ENCODE measurements around the gene LRRC8B. TPM values are rescaled to one million over a fixed set of nuclear protein-coding genes. Genes with fewer than 3 reads are reported as not detected.

Gene LRRC8B
- total RNA-seq, 1 donor from 2014 or later = 19.1 TPM

- Mint-ChIP-seq H3K4me3 (peak overlapping the region; percentile 35), H3K27ac (peak overlapping the region; percentile 72), H3K36me3 (ENCODE audit: low read depth) (no peaks in the 10 kb centered on the region), H3K27me3 (no peaks in the 10 kb centered on the region), H3K9me3 (no peaks in the 10 kb centered on the region), H3K4me1 (peaks cover 60% of the 10 kb centered on the region)
- ChIA-PET CTCF (interaction anchor here (1.0 to 1.7 kb wide), 3 partner anchors 10 to 124 kb away, joined by 3 to 8 read pairs (median 3); no protein-coding TSS in a partner anchor), POLR2A (no interaction called here)
- ATAC-seq (ENCODE audit: low read depth) = peak; percentile 16
- intact Hi-C loops (cut with micrococcal nuclease) = no loop called here
- no peak for TF ChIP-seq CTCF (IDR thresholded peaks at IDR 0.05)
- DNase-seq = no peak
Observed at GRCh38 chr1:89607586-89608318, 83.1 kb downstream of the LRRC8B start.

- no peak for TF ChIP-seq CTCF (IDR thresholded peaks at IDR 0.05)
- DNase-seq = no peak
- H3K27ac Mint-ChIP-seq = peak overlapping the region; percentile 70
Observed at GRCh38 chr1:89608319-89608983, 83.8 kb downstream of the LRRC8B start.

GRCh38 chr1:89608984-89609725 lies 84.5 kb downstream of the LRRC8B start:
- peak overlapping the region; percentile 32 for H3K4me3 Mint-ChIP-seq
- H3K9me3 Mint-ChIP-seq = no peaks in the 10 kb centered on the region
- CTCF ChIA-PET = interaction anchor here (1.1 to 1.7 kb wide), 3 partner anchors 12 to 154 kb away, joined by 3 to 9 read pairs (median 8); partner anchors contain the start of gene LRRC8C
- ATAC-seq (ENCODE audit: low read depth) (no peak), DNase-seq (no peak)
- no peak overlapping the region for H3K27ac Mint-ChIP-seq
- intact Hi-C loops (cut with micrococcal nuclease) = no loop called here
- POLR2A ChIA-PET = no interaction called here
- H3K27me3 Mint-ChIP-seq = no peaks in the 10 kb centered on the region
- peaks cover 60% of the 10 kb centered on the region for H3K4me1 Mint-ChIP-seq
- no peak for TF ChIP-seq CTCF (IDR thresholded peaks at IDR 0.05)
- H3K36me3 Mint-ChIP-seq (ENCODE audit: low read depth) = no peaks in the 10 kb centered on the region

More at GRCh38 chr1:89608319-89608983, 83.8 kb downstream of the LRRC8B start:
- CTCF ChIA-PET = interaction anchor here (1.0 to 1.7 kb wide), 5 partner anchors 11 to 154 kb away, joined by 3 to 9 read pairs (median 3); partner anchors contain the start of gene LRRC8C
- no peaks in the 10 kb centered on the region for H3K9me3 Mint-ChIP-seq
- H3K4me1 Mint-ChIP-seq = peaks cover 60% of the 10 kb centered on the region
- H3K4me3 Mint-ChIP-seq = peak overlapping the region; percentile 6
- POLR2A ChIA-PET = no interaction called here
- ATAC-seq (ENCODE audit: low read depth) = peak; percentile 22
- H3K36me3 Mint-ChIP-seq (ENCODE audit: low read depth) = no peaks in the 10 kb centered on the region
- intact Hi-C loops (cut with micrococcal nuclease) = no loop called here
- no peaks in the 10 kb centered on the region for H3K27me3 Mint-ChIP-seq

- ChIA-PET POLR2A (no interaction called here), CTCF (interaction anchor here (1.3 kb wide), 1 partner anchor 153 kb away, joined by 9 read pairs; no protein-coding TSS in a partner anchor)
- intact Hi-C loops (cut with micrococcal nuclease) = loop anchor here (2.0 kb wide), 1 partner anchor 17 kb away; no protein-coding TSS in a partner anchor
- no peak overlapping the region for H3K4me3 Mint-ChIP-seq
- no peak for TF ChIP-seq CTCF (IDR thresholded peaks at IDR 0.05)
- H3K9me3 Mint-ChIP-seq = no peaks in the 10 kb centered on the region
- DNase-seq (no peak), ATAC-seq (ENCODE audit: low read depth) (peak; percentile 47)
- H3K27ac Mint-ChIP-seq = no peak overlapping the region
- H3K27me3 Mint-ChIP-seq = no peaks in the 10 kb centered on the region
- peaks cover 60% of the 10 kb centered on the region for H3K4me1 Mint-ChIP-seq
- H3K36me3 Mint-ChIP-seq (ENCODE audit: low read depth) = no peaks in the 10 kb centered on the region
Observed at GRCh38 chr1:89609781-89610456, 85.3 kb downstream of the LRRC8B start.

Measured in activated B cell treated with CpG ODN at 0.5 μM for 24 hours (primary cell).